CD4-positive, alpha-beta T cell (primary cell): ENCODE results near the gene TMEM87B. TPM values are rescaled to one million over a fixed set of nuclear protein-coding genes. Genes with fewer than 3 reads are reported as not detected.

Experiments
- ATAC-seq: fragments of 200-7000 bp; cut with Tn5 transposase; one replicate; pipeline ENCODE4 v1.10.0; 2022; ENCODE audit warnings: mild to moderate bottlenecking; ENCODE audit not compliant: poor library complexity
- CTCF ChIA-PET: fragments of 350-600 bp; sonication (Branson Sonifier 250); formaldehyde crosslinking; loops from one replicate; lab custom pipeline; 2021; ENCODE audit warnings: antibody characterized with exemption, inconsistent platforms; lab: Charles Lee
- POLR2A ChIA-PET: fragments of 350-600 bp; sonication (Branson Sonifier 250); formaldehyde crosslinking; loops from one replicate; lab custom pipeline; 2021; ENCODE audit warnings: antibody characterized with exemption, inconsistent platforms; lab: Charles Lee
- DNase-seq, 14 experiments: peaks; one replicate each; pipeline ENCODE4 v3.0.0-alpha.2; 2013 to 2020; ENCODE audit warnings: mixed read lengths in 2 of 14
- H3K27ac ChIP-seq, 2 donors: one replicate each; pipeline versions ENCODE4 v1.5.1 to v1.7.0; 2013; ENCODE audit warnings: low read length in 2 of 2, low read depth in 1 of 2, mild to moderate bottlenecking in 1 of 2
- H3K27me3 ChIP-seq, 2 experiments: 1 replicate in 1 of 2; 2 replicates in 1 of 2; pipeline versions ENCODE4 v1.6.1 to v1.7.0; 2013; ENCODE audit warnings: low read length in 2 of 2, control low read depth in 1 of 2, mild to moderate bottlenecking in 1 of 2, moderate library complexity in 1 of 2; ENCODE audit not compliant: insufficient read depth in 2 of 2, control insufficient read depth in 1 of 2
- H3K36me3 ChIP-seq: one replicate; pipeline ENCODE4 v1.6.1; 2013; ENCODE audit warnings: low read length, control low read depth; ENCODE audit not compliant: insufficient read depth
- H3K4me1 ChIP-seq: one replicate; pipeline ENCODE4 v1.6.1; 2013; ENCODE audit warnings: low read length, control low read depth; ENCODE audit not compliant: insufficient read depth
- H3K4me3 ChIP-seq: one replicate; pipeline ENCODE4 v1.5.1; 2013; ENCODE audit warnings: mild to moderate bottlenecking, low read length, moderate library complexity
- H3K9me3 ChIP-seq, 2 experiments: 1 replicate in 1 of 2; 2 replicates in 1 of 2; pipeline versions ENCODE4 v1.6.1 to v1.7.0; 2013; ENCODE audit warnings: low read length in 2 of 2, mild to moderate bottlenecking in 2 of 2, control low read depth in 1 of 2, moderate library complexity in 1 of 2; ENCODE audit not compliant: control insufficient read depth in 1 of 2, insufficient read depth in 1 of 2
- H3K27ac Mint-ChIP-seq: one replicate; pipeline ENCODE4 v1.8.0; 2020; ENCODE audit warnings: mixed read lengths
- H3K27me3 Mint-ChIP-seq: one replicate; pipeline ENCODE4 v1.8.0; 2021; ENCODE audit warnings: mixed read lengths
- H3K36me3 Mint-ChIP-seq: one replicate; pipeline ENCODE4 v1.8.0; 2021; ENCODE audit warnings: low read depth, mixed read lengths
- H3K4me1 Mint-ChIP-seq: one replicate; pipeline ENCODE4 v1.8.0; 2021; ENCODE audit warnings: low read depth, mixed read lengths
- H3K4me3 Mint-ChIP-seq: one replicate; pipeline ENCODE4 v1.8.0; 2020; ENCODE audit warnings: mild to moderate bottlenecking, mixed read lengths
- H3K9me3 Mint-ChIP-seq: one replicate; pipeline ENCODE4 v1.8.0; 2020; ENCODE audit warnings: mixed read lengths
- intact Hi-C, 2 experiments: fragments of 100-400 bp; cut with DNase I in 1 of 2; cut with micrococcal nuclease in 1 of 2; formaldehyde crosslinking; loops; one replicate each; pipeline versions ENCODE4 v1.15.1 to v1.9.0; 2023 to 2025; cut with DNase I, micrococcal nuclease
- total RNA-seq, 174 experiments: library from RNA in 2 of 174; stranded (reverse) in 2 of 174; gene quantifications; one replicate each; pipeline ENCODE4 v1.2.3 and lab custom pipeline; 2021 to 2026
- TF ChIP-seq, protein P1 (sequence below): fragments of 200-600 bp; IDR thresholded peaks from one replicate; pipeline ENCODE4 v1.8.0; 2022; ENCODE audit warnings: antibody characterized with exemption, mild to moderate bottlenecking

The TMEM87B gene
- total RNA-seq, 2 experiments from 2014 or later, result 8.9 to 12.1 TPM

DNA sequence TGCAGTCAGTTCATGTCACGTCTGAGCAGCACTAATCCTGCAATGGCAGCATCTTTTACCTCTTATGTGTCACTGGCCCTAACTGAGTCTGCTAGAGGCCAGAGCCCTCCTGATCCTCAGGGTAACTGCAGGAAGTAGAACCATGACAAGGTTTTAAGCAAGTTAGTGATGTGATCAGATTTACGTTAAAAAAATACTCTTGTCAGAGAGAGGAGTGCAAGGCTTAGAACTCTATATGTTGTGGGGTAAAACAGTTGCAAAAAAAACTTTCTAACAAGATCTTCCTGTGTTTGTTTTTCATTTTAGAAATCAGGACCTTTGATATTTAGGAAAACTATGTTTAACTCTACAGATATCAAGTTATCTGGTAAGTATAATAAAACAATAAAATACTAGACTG is 4.6 kb downstream of the TMEM87B start:
- no peak overlapping the region for H3K4me3 Mint-ChIP-seq
- peaks cover 62% of the 10 kb centered on the region for H3K4me1 Mint-ChIP-seq
- ATAC-seq, result no peak
- DNase-seq, result no peak
- no peak overlapping the region for H3K27ac ChIP-seq
- ChIA-PET CTCF (no interaction called here), POLR2A (no interaction called here)
- intact Hi-C loops, result loop anchor here (5.0 to 10.0 kb wide), 7 partner anchors 125 to 705 kb away; partner anchors contain the start of genes CHCHD5 (in 1 of the 2), CKAP2L (in 1 of the 2) and ZC3H8 (in 1 of the 2)
- H3K4me3 ChIP-seq, result no peak overlapping the region
- peaks cover 28% of the 10 kb centered on the region for H3K4me1 ChIP-seq
- TF ChIP-seq, protein P1, sequence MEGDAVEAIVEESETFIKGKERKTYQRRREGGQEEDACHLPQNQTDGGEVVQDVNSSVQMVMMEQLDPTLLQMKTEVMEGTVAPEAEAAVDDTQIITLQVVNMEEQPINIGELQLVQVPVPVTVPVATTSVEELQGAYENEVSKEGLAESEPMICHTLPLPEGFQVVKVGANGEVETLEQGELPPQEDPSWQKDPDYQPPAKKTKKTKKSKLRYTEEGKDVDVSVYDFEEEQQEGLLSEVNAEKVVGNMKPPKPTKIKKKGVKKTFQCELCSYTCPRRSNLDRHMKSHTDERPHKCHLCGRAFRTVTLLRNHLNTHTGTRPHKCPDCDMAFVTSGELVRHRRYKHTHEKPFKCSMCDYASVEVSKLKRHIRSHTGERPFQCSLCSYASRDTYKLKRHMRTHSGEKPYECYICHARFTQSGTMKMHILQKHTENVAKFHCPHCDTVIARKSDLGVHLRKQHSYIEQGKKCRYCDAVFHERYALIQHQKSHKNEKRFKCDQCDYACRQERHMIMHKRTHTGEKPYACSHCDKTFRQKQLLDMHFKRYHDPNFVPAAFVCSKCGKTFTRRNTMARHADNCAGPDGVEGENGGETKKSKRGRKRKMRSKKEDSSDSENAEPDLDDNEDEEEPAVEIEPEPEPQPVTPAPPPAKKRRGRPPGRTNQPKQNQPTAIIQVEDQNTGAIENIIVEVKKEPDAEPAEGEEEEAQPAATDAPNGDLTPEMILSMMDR, result no peak
- peaks cover 59% of the 10 kb centered on the region for H3K36me3 Mint-ChIP-seq
- peaks cover 49% of the 10 kb centered on the region for H3K36me3 ChIP-seq
- no peaks in the 10 kb centered on the region for H3K9me3 Mint-ChIP-seq
- no peak overlapping the region for H3K27ac Mint-ChIP-seq
- no peaks in the 10 kb centered on the region for H3K27me3 Mint-ChIP-seq
- H3K9me3 ChIP-seq, result no peaks in the 10 kb centered on the region
- H3K27me3 ChIP-seq, result no peaks in the 10 kb centered on the region

- Mint-ChIP-seq H3K27me3 (no peaks in the 10 kb centered on the region), H3K9me3 (no peaks in the 10 kb centered on the region), H3K4me3 (no peak overlapping the region), H3K27ac (no peak overlapping the region), H3K36me3 (peaks cover 67% of the 10 kb centered on the region), H3K4me1 (peaks cover 67% of the 10 kb centered on the region)
- CTCF ChIA-PET, result no interaction called here
- intact Hi-C loops, result no loop called here
- peaks cover 64% of the 10 kb centered on the region for H3K36me3 ChIP-seq
- POLR2A ChIA-PET, result no interaction called here
- ATAC-seq (no peak), DNase-seq (no peak)
- H3K4me3 ChIP-seq, result no peak overlapping the region
- TF ChIP-seq, protein P1, result no peak
- H3K4me1 ChIP-seq, result peaks cover 18% of the 10 kb centered on the region
- H3K9me3 ChIP-seq, result no peaks in the 10 kb centered on the region
- no peak overlapping the region for H3K27ac ChIP-seq
- H3K27me3 ChIP-seq, result no peaks in the 10 kb centered on the region
Measured at GRCh38 chr2:112061299-112061698, 6.2 kb downstream of the TMEM87B start.

GRCh38 chr2:112061840-112062239 is 6.8 kb downstream of the TMEM87B start:
- ATAC-seq (no peak), DNase-seq (no peak)
- intact Hi-C loops, result no loop called here
- ChIA-PET POLR2A (no interaction called here), CTCF (no interaction called here)
- no peak overlapping the region for H3K4me3 Mint-ChIP-seq
- no peak overlapping the region for H3K27ac Mint-ChIP-seq
- Histone ChIP-seq H3K27ac (no peak overlapping the region), H3K27me3 (no peaks in the 10 kb centered on the region), H3K36me3 (peaks cover 68% of the 10 kb centered on the region), H3K9me3 (no peaks in the 10 kb centered on the region), H3K4me1 (peaks cover 13% of the 10 kb centered on the region), H3K4me3 (no peak overlapping the region)
- TF ChIP-seq, protein P1, result no peak
- H3K9me3 Mint-ChIP-seq, result no peaks in the 10 kb centered on the region
- H3K27me3 Mint-ChIP-seq, result no peaks in the 10 kb centered on the region
- peaks cover 63% of the 10 kb centered on the region for H3K4me1 Mint-ChIP-seq
- peaks cover 70% of the 10 kb centered on the region for H3K36me3 Mint-ChIP-seq
